Uterus (tissue), 4 donors: ENCODE measurements around the gene MTHFSD. TPM values are rescaled to one million over a fixed set of nuclear protein-coding genes. Genes with fewer than 3 reads are reported as not detected.

Source experiments
- DNase-seq, 2 donors: peaks; one replicate each; pipeline ENCODE4 v3.0.0-alpha.2; 2019 to 2020
- H3K27ac ChIP-seq, 2 donors: fragments of 200-600 bp; sonication (generic); 1 replicate in 1 of 2; 2 replicates in 1 of 2; pipeline ENCODE4 v1.5.1; 2016 to 2018
- H3K27me3 ChIP-seq, 2 donors: fragments of 200-600 bp; sonication (generic); one replicate each; pipeline ENCODE4 v1.5.1; 2018 to 2019; ENCODE audit warnings: control low read depth in 1 of 2
- H3K36me3 ChIP-seq, 2 donors: fragments of 200-600 bp; sonication (generic); one replicate each; pipeline ENCODE4 v1.5.1; 2019; ENCODE audit warnings: control low read depth in 1 of 2
- H3K4me1 ChIP-seq, 2 donors: fragments of 200-600 bp; sonication (generic); one replicate each; pipeline ENCODE4 v1.5.1; 2018 to 2019; ENCODE audit warnings: control low read depth in 1 of 2
- H3K4me3 ChIP-seq, 2 donors: fragments of 200-600 bp; sonication (generic); 1 replicate in 1 of 2; 2 replicates in 1 of 2; pipeline ENCODE4 v1.5.1; 2018 to 2019; ENCODE audit warnings: mild to moderate bottlenecking in 1 of 2
- H3K9me3 ChIP-seq, 2 donors: fragments of 200-600 bp; sonication (generic); one replicate each; pipeline ENCODE4 v1.5.1; 2019; ENCODE audit warnings: control low read depth in 1 of 2
- POLR2A ChIP-seq, 2 donors: fragments of 450-650 bp; IDR thresholded peaks; one replicate each; pipeline ENCODE4 v1.6.1; 2016; ENCODE audit warnings: antibody characterized with exemption in 2 of 2, mild to moderate bottlenecking in 1 of 2, moderate library complexity in 1 of 2
- intact Hi-C: fragments of 100-400 bp; cut with DNase I; formaldehyde crosslinking; loops from one replicate; pipeline ENCODE4 v1.15.1; 2023; ENCODE audit warnings: low total_unique reads
- total RNA-seq, 4 donors: library from RNA; depleted of rRNA in 3 of 4; stranded (reverse); fragments of >200 nt in 3 of 4; gene quantifications; one replicate each; pipeline versions ENCODE4 v1.1.0 to v1.2.4, GENCODE V29; 2014 to 2023
- TF ChIP-seq, protein P1 (sequence below), 4 experiments: fragments of 200-600 bp in 2 of 4; fragments of 450-650 bp in 2 of 4; sonication (generic) in 2 of 4; IDR thresholded peaks; one replicate each; pipeline ENCODE4 v1.5.1; 2016 to 2019; ENCODE audit warnings: antibody characterized with exemption in 4 of 4, mild to moderate bottlenecking in 2 of 4, moderate library complexity in 1 of 4
- donor health status: DM: yes; HTN: yes; CAD: no.

MTHFSD gene
- total RNA-seq, 4 donors from 2014 or later = 2.9 to 26.0 (median 13.1) TPM

DNA sequence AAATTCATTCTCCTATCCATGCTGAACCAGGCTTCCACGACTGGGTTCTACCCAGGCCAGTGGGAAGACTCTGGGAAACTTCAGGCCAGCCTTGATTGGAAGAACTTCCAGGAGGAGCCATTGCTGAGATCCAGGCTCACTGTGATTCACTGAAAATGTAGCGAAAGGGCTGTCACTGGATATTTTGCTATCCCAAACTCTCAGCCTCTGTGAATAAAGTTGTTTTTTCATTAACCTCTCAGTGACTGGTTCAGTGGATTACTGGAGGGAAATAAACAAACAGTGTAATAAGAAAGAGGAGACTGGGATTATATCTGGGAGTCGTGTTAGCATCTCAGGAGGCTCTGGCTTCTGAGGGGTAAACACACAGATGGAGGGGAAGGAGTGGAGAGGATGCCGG lies 26.4 kb upstream of the MTHFSD start:
- DNase-seq = no peak
- no peaks in the 10 kb centered on the region for H3K4me1 ChIP-seq
- H3K36me3 ChIP-seq = no peaks in the 10 kb centered on the region
- intact Hi-C loops = no loop called here
- no peaks in the 10 kb centered on the region for H3K9me3 ChIP-seq
- peaks cover 0 to 23% of the 10 kb centered on the region in 2 donors for H3K27me3 ChIP-seq
- TF ChIP-seq, protein P1, sequence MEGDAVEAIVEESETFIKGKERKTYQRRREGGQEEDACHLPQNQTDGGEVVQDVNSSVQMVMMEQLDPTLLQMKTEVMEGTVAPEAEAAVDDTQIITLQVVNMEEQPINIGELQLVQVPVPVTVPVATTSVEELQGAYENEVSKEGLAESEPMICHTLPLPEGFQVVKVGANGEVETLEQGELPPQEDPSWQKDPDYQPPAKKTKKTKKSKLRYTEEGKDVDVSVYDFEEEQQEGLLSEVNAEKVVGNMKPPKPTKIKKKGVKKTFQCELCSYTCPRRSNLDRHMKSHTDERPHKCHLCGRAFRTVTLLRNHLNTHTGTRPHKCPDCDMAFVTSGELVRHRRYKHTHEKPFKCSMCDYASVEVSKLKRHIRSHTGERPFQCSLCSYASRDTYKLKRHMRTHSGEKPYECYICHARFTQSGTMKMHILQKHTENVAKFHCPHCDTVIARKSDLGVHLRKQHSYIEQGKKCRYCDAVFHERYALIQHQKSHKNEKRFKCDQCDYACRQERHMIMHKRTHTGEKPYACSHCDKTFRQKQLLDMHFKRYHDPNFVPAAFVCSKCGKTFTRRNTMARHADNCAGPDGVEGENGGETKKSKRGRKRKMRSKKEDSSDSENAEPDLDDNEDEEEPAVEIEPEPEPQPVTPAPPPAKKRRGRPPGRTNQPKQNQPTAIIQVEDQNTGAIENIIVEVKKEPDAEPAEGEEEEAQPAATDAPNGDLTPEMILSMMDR (IDR thresholded peaks at IDR 0.05) = no peak
- TF ChIP-seq POLR2A (IDR thresholded peaks at IDR 0.05) = no peak
- H3K4me3 ChIP-seq = no peak overlapping the region
- H3K27ac ChIP-seq = no peak overlapping the region

GRCh38 chr16:86580791-86581170 lies 25.7 kb upstream of the MTHFSD start:
- Histone ChIP-seq H3K4me1 (no peaks in the 10 kb centered on the region), H3K27me3 (peaks cover 0 to 29% of the 10 kb centered on the region in 2 donors), H3K36me3 (no peaks in the 10 kb centered on the region), H3K4me3 (no peak overlapping the region), H3K9me3 (no peaks in the 10 kb centered on the region), H3K27ac (no peak overlapping the region)
- DNase-seq = no peak
- intact Hi-C loops = no loop called here
- no peak for TF ChIP-seq POLR2A (IDR thresholded peaks at IDR 0.05)
- TF ChIP-seq, protein P1 (IDR thresholded peaks at IDR 0.05) = no peak

- TF ChIP-seq POLR2A (IDR thresholded peaks at IDR 0.05) = no peak
- TF ChIP-seq, protein P1 (IDR thresholded peaks at IDR 0.05) = no peak
- no peaks in the 10 kb centered on the region for H3K4me1 ChIP-seq
- H3K27me3 ChIP-seq = peaks cover 0 to 34% of the 10 kb centered on the region in 2 donors
- no peak overlapping the region for H3K27ac ChIP-seq
- H3K4me3 ChIP-seq = no peak overlapping the region
- DNase-seq = no peak
- H3K9me3 ChIP-seq = no peaks in the 10 kb centered on the region
- intact Hi-C loops = no loop called here
- H3K36me3 ChIP-seq = no peaks in the 10 kb centered on the region
These were observed 25.2 kb upstream of the MTHFSD start for GRCh38 chr16:86580063-86580790.

- Histone ChIP-seq H3K4me1 (no peaks in the 10 kb centered on the region), H3K4me3 (no peak overlapping the region), H3K27ac (peak overlapping the region in 1 of 2 donors; percentile 42), H3K9me3 (no peaks in the 10 kb centered on the region), H3K36me3 (no peaks in the 10 kb centered on the region), H3K27me3 (peaks cover 0 to 35% of the 10 kb centered on the region in 2 donors)
- intact Hi-C loops = no loop called here
- TF ChIP-seq POLR2A (IDR thresholded peaks at IDR 0.05) = no peak
- TF ChIP-seq, protein P1 (IDR thresholded peaks at IDR 0.05) = no peak
- no peak for DNase-seq
These were observed 24.4 kb upstream of the MTHFSD start for GRCh38 chr16:86579268-86580062.
